ENCODE data around the gene LRRC56.

Gene LRRC56

GRCh38 chr11:557328-558132 is 20.2 kb downstream of the LRRC56 start:
- H3K4me3 ChIP-seq (ENCODE audit: low read length), result no peak overlapping the region
- no peak for DNase-seq (ENCODE audit: low read depth)
- no peak for TF ChIP-seq CTCF (IDR thresholded peaks at IDR 0.05; ENCODE audit: insufficient read depth, low read depth, low read length, missing control alignments)

- no peak for TF ChIP-seq CTCF (IDR thresholded peaks at IDR 0.05; ENCODE audit: insufficient read depth, low read depth, low read length, missing control alignments)
- no peak for DNase-seq (ENCODE audit: low read depth)
- no peak overlapping the region for H3K4me3 ChIP-seq (ENCODE audit: low read length)
Observed at GRCh38 chr11:558503-558902, 21.2 kb downstream of the LRRC56 start.

GRCh38 chr11:559020-559620 is 21.8 kb downstream of the LRRC56 start:
- no peak for DNase-seq (ENCODE audit: low read depth)
- TF ChIP-seq CTCF (IDR thresholded peaks at IDR 0.05; ENCODE audit: insufficient read depth, low read depth, low read length, missing control alignments), result no peak
- H3K4me3 ChIP-seq (ENCODE audit: low read length), result no peak overlapping the region

- no peak for DNase-seq (ENCODE audit: low read depth)
- no peak for TF ChIP-seq CTCF (IDR thresholded peaks at IDR 0.05; ENCODE audit: insufficient read depth, low read depth, low read length, missing control alignments)
- peak overlapping the region; percentile 54 for H3K4me3 ChIP-seq (ENCODE audit: low read length)
Observed at GRCh38 chr11:559712-560304, 22.5 kb downstream of the LRRC56 start.

- TF ChIP-seq CTCF (IDR thresholded peaks at IDR 0.05; ENCODE audit: insufficient read depth, low read depth, low read length, missing control alignments), result no peak
- peak; percentile 96 for DNase-seq (ENCODE audit: low read depth)
- peak within 1 kb of the TSS; percentile 54 for H3K4me3 ChIP-seq (ENCODE audit: low read length)
Observed at GRCh38 chr11:560305-561147, 23.2 kb downstream of the LRRC56 start, which contains the start of the genes LMNTD2 and RASSF7. Gene LMNTD2 (minus strand): TSS chr11:560738. CDS start chr11:560716, 22 bp downstream. Gene RASSF7 (plus strand): TSS chr11:560970. CDS start chr11:561769, 799 bp downstream.

GRCh38 chr11:561148-562003 is 24.0 kb downstream of the LRRC56 start:
- peak overlapping the region; percentile 54 for H3K4me3 ChIP-seq (ENCODE audit: low read length)
- peak; percentile 66 for DNase-seq (ENCODE audit: low read depth)
- no peak for TF ChIP-seq CTCF (IDR thresholded peaks at IDR 0.05; ENCODE audit: insufficient read depth, low read depth, low read length, missing control alignments)

Data from epithelial cell of esophagus (primary cell).